C4-2B (cell line): ENCODE data around the gene SLCO2A1.

Experiments used
- ZFX ChIP-seq: fragments of 450-650 bp; IDR thresholded peaks from 2 replicates; pipeline ENCODE4 v1.6.1; 2017
- TF ChIP-seq, protein P1 (sequence below): fragments of 450-650 bp; conservative IDR thresholded peaks from 2 replicates; pipeline ENCODE4 v1.5.1; 2017; ENCODE audit warnings: mild to moderate bottlenecking

DNA sequence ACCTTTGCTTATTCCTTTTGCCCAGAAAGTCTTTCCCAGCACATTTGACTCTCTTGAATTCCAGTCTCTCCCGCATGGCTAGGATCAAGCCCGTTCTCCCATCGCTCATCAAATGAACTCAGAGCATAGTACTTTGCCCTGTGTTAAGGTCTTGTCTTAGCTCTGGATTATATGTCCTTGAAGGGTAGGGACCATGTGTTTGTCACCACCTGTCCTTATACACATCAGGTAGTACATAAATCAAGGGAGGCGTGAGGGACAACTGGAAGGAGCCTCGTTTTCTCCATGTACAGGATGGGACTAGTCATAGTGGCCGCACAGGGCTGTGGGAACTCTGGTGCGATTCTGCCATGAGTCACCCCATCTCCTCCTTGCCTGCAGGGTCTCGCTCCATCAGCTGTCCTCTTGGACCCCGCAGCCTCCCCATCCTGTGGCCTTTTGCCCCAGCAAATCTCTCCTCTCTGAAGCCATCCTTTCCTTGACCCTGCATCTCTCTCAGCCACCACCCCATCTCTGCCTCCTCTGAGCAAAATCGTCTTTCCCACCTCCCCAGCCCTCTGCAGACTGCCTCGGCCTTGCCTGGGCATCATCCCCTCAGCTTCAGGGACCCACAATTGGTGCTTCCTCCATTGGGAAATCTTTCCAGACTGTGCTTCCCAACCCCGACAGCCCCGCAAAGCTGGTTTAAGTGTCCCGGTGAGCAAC lies 100.7 kb downstream of the SLCO2A1 start:
- TF ChIP-seq, protein P1, sequence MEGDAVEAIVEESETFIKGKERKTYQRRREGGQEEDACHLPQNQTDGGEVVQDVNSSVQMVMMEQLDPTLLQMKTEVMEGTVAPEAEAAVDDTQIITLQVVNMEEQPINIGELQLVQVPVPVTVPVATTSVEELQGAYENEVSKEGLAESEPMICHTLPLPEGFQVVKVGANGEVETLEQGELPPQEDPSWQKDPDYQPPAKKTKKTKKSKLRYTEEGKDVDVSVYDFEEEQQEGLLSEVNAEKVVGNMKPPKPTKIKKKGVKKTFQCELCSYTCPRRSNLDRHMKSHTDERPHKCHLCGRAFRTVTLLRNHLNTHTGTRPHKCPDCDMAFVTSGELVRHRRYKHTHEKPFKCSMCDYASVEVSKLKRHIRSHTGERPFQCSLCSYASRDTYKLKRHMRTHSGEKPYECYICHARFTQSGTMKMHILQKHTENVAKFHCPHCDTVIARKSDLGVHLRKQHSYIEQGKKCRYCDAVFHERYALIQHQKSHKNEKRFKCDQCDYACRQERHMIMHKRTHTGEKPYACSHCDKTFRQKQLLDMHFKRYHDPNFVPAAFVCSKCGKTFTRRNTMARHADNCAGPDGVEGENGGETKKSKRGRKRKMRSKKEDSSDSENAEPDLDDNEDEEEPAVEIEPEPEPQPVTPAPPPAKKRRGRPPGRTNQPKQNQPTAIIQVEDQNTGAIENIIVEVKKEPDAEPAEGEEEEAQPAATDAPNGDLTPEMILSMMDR: no peak
- TF ChIP-seq ZFX: no peak
